MG63 (cell line): ENCODE measurements around the gene PNPT1. TPM values are rescaled to one million over a fixed set of nuclear protein-coding genes. Genes with fewer than 3 reads are reported as not detected.
"Not testable (repeated sequence)": the region's sequence is repeated elsewhere in the genome, so short reads cannot be mapped to it uniquely, and the experiment has no call there.

ENCODE experiments used
- DNase-seq: peaks from one replicate; pipeline ENCODE4 v3.0.0-alpha.2; 2020
- H3K27me3 ChIP-seq: fragments of 250-450 bp; sonication (Bioruptor Pico); 2 replicates; pipeline ENCODE4 v1.5.1; 2020; ENCODE audit warnings: mild to moderate bottlenecking, moderate library complexity
- H3K36me3 ChIP-seq: fragments of 250-450 bp; sonication (Bioruptor Pico); 2 replicates; pipeline ENCODE4 v1.5.1; 2020; ENCODE audit warnings: mild to moderate bottlenecking, moderate library complexity
- H3K4me3 ChIP-seq: fragments of 250-450 bp; sonication (Bioruptor Pico); 2 replicates; pipeline ENCODE4 v1.5.1; 2020; ENCODE audit warnings: mild to moderate bottlenecking, moderate library complexity
- H3K9me3 ChIP-seq: fragments of 250-450 bp; sonication (Bioruptor Pico); 2 replicates; pipeline ENCODE4 v1.5.1; 2020; ENCODE audit warnings: mild to moderate bottlenecking, moderate library complexity
- total RNA-seq: library from RNA; depleted of rRNA; stranded (reverse); fragments of >200 nt; shearing (Covaris generic); gene quantifications from 2 replicates; pipeline ENCODE4 v1.2.3, GENCODE V29; 2014; ENCODE audit warnings: low replicate concordance

Gene PNPT1
- total RNA-seq, 1 experiment from 2014 or later, result 32.7 TPM

DNA sequence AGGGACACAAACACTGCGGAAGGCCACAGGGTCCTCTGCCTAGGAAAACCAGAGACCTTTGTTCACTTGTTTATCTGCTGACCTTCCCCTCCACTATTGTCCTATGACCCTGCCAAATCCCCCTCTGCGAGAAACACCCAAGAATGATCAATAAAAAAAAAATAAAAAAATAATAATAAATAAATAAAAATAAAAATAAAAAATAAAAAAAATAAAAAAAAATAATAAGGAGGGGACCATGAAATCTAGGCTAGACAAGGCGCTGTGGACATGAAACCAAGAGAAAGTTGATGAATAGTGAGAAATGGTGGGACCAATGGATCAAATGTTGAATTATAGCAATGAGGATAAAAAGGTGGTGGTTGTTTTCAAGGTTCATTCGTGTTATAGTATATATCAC is 12.6 kb upstream of the PNPT1 start:
- H3K4me3 ChIP-seq, H3K9me3 ChIP-seq, H3K27me3 ChIP-seq, DNase-seq, H3K36me3 ChIP-seq: not testable (repeated sequence)

DNA sequence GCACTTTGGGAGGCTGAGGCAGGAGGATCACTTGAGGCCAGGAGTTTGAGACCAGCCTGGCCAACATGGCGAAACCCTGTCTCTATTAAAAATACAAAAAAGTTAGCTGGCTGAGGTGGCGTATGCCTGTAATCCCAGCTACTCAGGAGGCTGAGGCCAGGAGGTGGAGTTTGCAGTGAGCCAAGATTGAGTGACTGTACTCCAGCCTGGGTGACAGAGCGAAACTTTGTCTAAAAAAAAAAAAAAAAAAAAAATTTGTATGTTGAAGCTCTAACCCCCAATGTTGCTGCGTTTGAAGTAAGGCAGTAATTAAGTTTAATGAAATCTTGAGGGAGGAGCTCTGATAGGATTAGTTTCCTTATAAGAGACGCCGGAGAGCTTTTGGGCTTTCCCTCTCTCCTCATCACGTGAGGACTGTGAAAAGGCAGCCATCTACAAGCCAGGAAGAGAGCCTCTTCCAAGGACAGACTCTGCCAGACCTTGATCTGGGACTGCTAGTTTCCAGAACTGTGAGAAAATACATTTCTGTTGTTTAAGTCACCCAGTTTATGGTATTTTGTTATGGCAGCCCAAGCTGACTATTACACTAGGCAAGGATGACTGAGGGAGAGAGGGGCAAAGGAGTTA is 11.5 kb upstream of the PNPT1 start:
- DNase-seq, result no peak
- no peaks in the 10 kb centered on the region for H3K36me3 ChIP-seq
- no peaks in the 10 kb centered on the region for H3K9me3 ChIP-seq
- no peak overlapping the region for H3K4me3 ChIP-seq
- no peaks in the 10 kb centered on the region for H3K27me3 ChIP-seq

DNA sequence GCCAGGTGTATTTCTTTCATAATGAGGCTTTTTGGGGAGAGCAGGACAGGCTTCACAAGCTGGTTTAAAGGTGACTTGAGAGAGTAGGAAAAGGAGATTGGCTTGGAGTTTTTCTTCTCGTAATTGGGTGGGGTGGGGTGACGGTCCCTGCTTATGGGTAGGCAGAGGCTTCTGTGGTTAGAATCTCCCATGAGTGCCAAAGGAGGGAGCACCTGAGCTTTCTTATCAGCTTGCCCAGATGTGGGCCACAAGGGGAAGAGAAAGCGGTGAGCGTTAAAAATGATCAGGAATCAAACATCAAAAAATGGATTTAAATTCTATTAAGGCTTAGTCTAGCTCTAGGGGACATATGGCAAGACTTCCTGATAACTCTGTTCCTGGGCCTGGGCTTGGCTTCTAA is 9.7 kb upstream of the PNPT1 start:
- no peaks in the 10 kb centered on the region for H3K9me3 ChIP-seq
- no peaks in the 10 kb centered on the region for H3K27me3 ChIP-seq
- DNase-seq, result no peak
- H3K4me3 ChIP-seq, result no peak overlapping the region
- no peaks in the 10 kb centered on the region for H3K36me3 ChIP-seq

DNA sequence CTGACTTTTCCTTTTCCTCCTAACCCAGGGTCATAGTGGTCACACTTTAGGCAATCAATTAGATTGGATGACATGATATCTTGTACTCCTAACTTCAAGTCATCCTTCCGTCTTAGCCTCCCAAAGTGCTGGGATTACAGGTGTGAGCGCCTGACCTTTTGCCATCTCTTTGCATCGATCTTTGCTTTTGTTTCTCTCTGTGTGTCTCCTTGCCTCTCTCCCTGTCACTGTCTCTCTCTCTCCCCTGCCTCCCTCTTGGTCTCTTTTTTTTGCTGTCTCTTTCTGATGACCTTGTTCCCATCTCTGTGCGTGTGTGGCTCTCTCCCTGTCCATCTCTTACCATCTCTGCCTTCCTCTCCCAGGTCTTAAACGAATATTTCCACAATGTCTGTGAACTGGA is 904 bp downstream of the PNPT1 start:
- H3K27me3 ChIP-seq, DNase-seq, H3K9me3 ChIP-seq: not testable (repeated sequence)
- Histone ChIP-seq H3K4me3 (peak overlapping the region; percentile 87), H3K36me3 (peaks cover 11% of the 10 kb centered on the region; the same call in 1 of the 2 replicates)

DNA sequence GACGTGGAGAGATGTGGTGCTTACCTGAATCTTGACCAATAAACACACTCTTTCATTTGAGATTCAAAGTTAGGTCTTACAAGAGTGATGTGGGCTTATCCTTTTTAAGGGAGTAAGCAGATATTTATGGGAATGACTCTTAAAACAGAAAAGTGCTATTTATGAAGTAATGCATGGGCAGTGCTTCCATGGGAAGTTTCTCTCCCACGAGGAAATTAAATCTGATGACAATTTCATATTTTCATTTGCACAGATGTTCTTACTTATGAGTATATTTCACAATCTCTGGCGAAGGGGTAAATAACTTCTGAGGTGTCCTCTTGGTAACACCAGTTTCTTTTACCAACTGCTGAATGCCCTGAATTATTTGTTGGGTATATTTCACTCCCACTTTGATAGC is 21.0 kb downstream of the PNPT1 start:
- H3K36me3 ChIP-seq, result peaks cover 50% of the 10 kb centered on the region

DNA sequence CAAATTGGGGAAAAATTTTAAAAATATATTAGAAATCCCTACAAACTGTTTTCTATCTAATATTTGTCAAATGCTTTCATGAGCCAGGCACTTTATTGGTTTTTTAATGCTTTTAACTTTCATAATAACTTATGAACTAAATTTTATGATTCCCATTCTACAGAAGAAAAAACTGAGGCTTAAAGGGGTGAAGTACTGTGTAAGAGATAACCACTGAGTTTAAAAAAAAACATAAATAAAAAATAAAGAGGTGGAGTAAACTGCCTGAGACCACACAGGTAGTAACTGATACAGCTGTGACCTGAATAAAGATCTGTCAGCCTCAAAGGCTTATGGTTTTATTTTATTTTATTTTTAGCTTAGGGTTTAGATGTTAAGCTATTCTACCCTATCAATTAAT is 24.7 kb downstream of the PNPT1 start:
- Histone ChIP-seq H3K36me3 (peaks cover 52% of the 10 kb centered on the region), H3K27me3 (no peaks in the 10 kb centered on the region), H3K4me3 (no peak overlapping the region), H3K9me3 (no peaks in the 10 kb centered on the region)
- DNase-seq, result no peak

More for the DNA sequence above, 21.0 kb downstream of the PNPT1 start:
- no peak for DNase-seq
- no peak overlapping the region for H3K4me3 ChIP-seq
- no peaks in the 10 kb centered on the region for H3K27me3 ChIP-seq
- H3K9me3 ChIP-seq, result no peaks in the 10 kb centered on the region

DNA sequence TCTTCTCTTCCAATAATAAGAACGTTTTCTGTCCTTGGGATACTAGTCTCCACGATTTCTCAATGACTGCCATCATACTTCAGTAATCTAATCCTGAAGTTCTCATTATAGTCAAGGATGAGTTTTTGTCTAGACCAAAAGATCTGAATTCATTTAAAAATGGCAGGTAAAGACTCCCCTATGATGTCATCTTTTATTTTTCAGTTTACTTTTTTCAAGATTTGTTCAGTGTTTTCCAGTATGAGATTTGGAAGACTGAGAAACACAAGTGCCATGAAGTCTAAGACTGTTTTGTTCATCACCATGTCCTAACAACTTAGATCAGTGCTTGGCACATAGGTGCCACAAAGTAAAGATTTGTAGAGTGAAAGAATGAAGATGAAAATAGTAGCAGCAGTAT is 40.4 kb downstream of the PNPT1 start:
- peaks cover 48% of the 10 kb centered on the region for H3K36me3 ChIP-seq
- no peak for DNase-seq
- no peaks in the 10 kb centered on the region for H3K9me3 ChIP-seq
- H3K4me3 ChIP-seq, result no peak overlapping the region
- H3K27me3 ChIP-seq, result no peaks in the 10 kb centered on the region

DNA sequence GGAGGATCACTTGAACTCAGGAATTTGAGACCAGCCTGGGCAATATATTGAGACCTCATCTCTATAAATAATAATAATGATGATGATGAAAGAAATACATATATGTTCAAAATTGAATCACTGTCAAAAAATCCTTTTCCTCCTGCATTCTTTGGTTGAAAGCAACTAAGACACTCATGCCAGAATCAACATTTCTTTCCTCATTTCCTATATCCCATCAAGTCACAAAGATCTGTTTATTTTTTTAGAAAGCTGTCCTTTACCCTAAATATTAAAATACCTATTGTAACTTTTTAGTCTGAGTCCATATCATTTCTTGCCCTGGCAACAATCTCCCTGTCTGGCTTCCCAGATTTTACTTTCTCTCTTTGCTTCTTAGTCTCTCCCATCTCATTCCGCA is 44.4 kb downstream of the PNPT1 start:
- peaks cover 54% of the 10 kb centered on the region for H3K36me3 ChIP-seq
- no peak for DNase-seq
- no peak overlapping the region for H3K4me3 ChIP-seq
- H3K27me3 ChIP-seq, result no peaks in the 10 kb centered on the region
- H3K9me3 ChIP-seq, result no peaks in the 10 kb centered on the region

DNA sequence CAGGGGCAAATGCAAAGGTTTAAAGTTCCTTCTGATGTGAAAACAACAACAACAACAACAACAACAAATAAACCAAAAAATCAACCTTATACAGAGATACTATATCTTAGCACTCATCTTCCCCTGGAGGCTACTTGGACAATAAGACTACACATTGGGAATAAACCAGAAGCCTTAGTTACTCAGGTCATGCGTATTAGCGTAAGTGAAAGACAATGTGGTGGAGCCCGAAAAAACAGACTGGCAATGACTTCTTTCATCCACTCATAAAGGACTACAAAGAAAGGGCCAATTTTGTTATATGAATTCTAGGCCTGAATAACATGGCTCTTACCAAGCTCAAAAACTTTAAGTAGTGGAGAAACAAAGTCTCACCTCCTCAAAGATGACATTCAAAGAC is 56.8 kb downstream of the PNPT1 start:
- Histone ChIP-seq H3K4me3 (no peak overlapping the region), H3K9me3 (no peaks in the 10 kb centered on the region), H3K36me3 (peaks cover 55% of the 10 kb centered on the region), H3K27me3 (no peaks in the 10 kb centered on the region)
- no peak for DNase-seq

DNA sequence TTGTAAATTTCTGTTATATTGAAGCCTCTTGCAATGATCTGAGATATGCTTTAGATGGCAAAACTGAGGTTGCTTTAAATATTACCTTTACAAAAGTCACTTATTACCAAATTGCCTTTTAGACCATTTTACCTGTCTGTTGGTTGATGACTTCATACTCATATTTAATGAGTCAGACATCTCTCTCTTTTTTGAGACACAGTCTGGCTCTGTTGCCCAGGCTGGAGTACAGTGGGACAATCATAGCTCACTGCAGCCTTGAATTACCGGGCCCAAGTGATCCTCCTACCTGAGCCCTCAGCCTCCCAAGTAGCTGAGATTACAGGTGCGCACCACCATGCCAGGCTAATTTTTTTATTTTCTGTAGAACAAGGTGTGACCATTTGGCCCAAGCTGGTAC is 64.7 kb downstream of the PNPT1 start:
- peaks cover 11% of the 10 kb centered on the region for H3K36me3 ChIP-seq
- H3K4me3 ChIP-seq, result no peak overlapping the region
- DNase-seq, result no peak
- H3K9me3 ChIP-seq, result no peaks in the 10 kb centered on the region
- no peaks in the 10 kb centered on the region for H3K27me3 ChIP-seq

DNA sequence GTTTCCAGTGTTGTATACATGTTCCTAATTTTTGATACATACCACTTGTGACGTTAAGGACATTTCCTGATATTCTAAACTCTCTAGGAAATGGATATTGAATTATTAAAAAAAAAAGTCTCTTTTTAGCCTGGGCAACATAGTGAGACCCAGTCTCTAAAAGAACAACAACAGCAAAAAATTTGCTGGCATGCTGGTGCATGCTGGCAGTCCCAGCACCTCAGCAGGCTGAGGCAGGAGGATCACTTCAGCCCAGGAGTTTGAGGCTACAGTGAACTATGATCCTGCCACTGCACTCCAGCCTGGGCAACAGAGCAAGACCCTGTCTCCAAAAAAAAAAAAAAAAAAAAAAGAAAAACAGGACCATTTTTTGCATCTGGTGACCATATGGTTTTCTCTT is 65.7 kb downstream of the PNPT1 start:
- DNase-seq, result no peak
- Histone ChIP-seq H3K4me3 (no peak overlapping the region), H3K9me3 (no peaks in the 10 kb centered on the region), H3K36me3 (peaks cover 7% of the 10 kb centered on the region), H3K27me3 (no peaks in the 10 kb centered on the region)

DNA sequence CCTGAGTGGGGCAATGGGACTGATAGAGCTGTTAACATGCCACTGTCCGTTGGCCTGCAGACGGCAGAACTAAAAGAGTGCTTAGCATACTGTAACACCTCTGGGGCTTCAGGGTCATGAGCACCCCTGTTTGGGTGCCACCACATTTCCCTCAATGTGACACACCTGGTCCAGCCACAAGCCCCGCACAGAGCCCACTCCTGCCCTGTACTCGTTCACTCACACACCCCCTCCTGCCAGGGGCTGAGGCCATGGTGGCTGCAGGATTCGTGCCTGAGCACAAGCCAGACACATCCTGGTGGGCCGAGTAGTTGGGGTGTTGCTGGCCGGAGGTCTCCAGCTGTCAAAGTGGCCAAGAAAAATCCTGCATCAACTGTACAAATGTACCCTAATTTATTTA is 71.8 kb downstream of the PNPT1 start:
- H3K36me3 ChIP-seq, result peaks cover 3% of the 10 kb centered on the region; the same call in 1 of the 2 replicates
- no peaks in the 10 kb centered on the region for H3K27me3 ChIP-seq
- H3K9me3 ChIP-seq, result no peaks in the 10 kb centered on the region
- no peak overlapping the region for H3K4me3 ChIP-seq
- DNase-seq, result no peak

DNA sequence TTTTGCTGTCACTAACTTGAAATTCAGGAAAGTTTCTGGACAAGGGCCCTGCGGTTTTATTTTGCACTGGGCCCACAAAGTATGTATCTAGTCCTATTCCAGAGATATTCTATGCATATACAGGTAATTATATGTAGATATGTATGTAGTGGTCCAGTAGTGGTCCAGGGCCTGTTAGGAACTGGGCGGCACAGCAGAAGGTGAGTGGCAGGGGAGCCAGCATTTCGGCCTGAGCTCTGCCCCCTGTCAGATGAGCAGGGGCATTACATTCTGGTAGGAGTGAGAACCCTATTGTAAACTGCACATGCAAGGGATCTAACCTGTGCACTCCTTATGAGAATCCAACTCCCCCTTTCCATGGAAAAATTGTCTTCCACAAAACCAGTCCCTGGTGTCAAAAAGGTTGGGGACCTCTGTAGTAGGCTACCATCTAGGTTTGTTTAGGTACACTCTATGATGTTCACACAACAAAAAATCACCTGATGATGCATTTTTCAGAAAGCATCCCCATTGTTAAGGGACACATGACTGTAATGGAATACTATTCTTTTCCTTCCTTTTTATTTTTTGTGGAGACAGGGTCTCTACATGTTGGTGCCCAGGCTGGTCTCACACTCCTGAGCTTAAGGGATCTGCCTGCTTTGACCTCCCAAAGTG is 73.4 kb downstream of the PNPT1 start:
- Histone ChIP-seq H3K9me3 (no peaks in the 10 kb centered on the region), H3K4me3 (no peak overlapping the region), H3K36me3 (peaks cover 5% of the 10 kb centered on the region), H3K27me3 (no peaks in the 10 kb centered on the region)
- peak; percentile 6 for DNase-seq

DNA sequence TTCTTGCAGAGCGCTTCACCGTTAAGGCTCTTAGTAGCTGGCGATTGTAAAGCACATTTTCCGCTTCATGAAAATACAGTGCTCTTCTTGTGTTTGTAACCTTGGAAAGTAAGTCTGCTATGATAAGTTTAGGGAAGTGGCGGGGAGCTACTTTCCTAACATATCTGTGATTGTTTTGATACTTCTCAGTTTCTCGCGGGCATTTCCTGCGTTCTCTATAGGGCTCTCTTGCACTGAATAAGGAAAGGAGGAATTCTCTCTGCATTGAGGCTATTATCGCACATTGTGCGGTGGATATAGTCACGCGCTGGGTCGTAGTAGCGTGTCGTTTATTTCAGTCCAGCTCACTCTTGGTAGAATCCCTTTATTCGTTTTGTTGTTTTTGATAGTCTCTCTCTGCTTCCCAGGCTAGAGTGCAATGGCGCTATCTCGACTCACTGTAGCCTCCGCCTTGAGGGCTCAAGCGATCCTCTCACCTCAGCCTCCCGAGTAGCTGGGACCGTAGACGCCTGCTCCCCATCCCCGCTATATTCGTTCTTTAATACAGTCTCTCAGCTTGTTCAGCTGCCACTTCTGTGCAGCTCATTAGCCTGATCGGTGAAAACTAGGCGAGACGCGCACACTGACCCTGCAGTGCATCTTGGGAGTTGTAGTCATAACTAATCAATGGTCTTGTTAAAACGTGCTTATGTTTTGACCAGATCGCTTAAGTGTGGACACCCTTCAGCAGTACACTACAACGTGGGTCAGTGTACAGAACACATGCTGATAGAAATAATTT is 75.2 kb downstream of the PNPT1 start:
- Histone ChIP-seq H3K27me3 (no peaks in the 10 kb centered on the region), H3K36me3 (peaks cover 20% of the 10 kb centered on the region), H3K4me3 (peak overlapping the region; percentile 88), H3K9me3 (no peaks in the 10 kb centered on the region)
- DNase-seq, result peak; percentile 42

DNA sequence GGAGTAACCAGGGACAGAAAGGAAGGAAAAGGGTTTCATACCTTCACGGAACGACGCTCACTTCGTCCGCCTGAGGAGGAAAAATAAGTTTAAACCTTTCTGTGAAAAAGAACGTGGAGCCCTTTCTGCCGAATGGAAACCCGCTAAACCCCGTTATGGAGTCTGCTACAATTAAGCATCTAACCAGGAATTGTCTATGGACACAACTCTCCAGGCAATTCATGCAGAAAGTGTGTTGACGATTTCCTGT is 75.7 kb downstream of the PNPT1 start:
- Histone ChIP-seq H3K4me3 (peak overlapping the region; percentile 88), H3K9me3 (no peaks in the 10 kb centered on the region), H3K27me3 (no peaks in the 10 kb centered on the region), H3K36me3 (peaks cover 25% of the 10 kb centered on the region)
- DNase-seq, result no peak

DNA sequence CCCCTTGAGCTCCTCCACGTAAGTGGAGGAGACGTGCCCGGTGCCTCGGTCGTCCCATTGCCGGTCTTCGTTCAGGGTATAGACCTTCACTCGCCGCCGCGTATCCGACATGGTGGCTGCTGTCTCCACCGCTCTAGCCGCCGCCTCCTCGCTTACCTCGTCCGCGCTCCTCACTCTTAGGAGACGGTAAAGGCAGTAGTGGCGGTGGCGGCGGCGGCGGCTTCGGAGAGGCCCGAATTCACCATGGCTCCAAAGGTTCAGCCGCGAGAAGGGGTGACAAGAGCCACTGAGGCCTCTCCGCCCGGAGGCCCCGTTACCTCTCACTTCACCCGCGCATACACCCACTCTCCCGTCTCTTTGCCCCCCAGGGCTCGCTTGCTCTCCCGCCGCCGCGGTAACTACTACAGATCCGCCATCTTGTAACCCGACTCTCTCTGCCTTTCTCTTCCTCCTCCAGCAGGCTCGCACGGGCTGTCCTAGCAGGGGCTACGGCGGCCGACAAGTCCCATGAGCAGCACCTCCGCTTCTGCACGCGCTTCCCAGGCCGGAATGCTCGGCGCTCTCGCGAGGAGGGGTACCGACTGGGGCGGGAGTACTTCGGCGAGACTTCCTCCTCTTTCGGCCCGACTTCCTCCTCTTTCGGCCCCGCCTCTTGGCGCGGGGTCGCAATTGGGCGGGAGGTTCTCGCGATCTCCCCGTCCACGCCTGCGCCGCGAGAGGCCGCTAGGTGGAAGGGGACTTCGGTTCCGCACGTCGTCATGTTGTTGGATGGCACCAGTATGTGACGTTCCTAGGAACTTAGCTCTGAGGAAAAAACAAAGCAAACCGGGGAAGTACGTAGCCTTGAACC is 76.2 kb downstream of the PNPT1 start, which contains the start of gene PPP4R3B:
TSS of gene PPP4R3B (minus strand) at position 448 of the 850 bp plus-strand sequence. CDS start at position 111, 337 bp downstream.
- H3K36me3 ChIP-seq, result peaks cover 29% of the 10 kb centered on the region
- H3K9me3 ChIP-seq, result no peaks in the 10 kb centered on the region
- H3K4me3 ChIP-seq, result peak within 1 kb of the TSS; percentile 88
- H3K27me3 ChIP-seq, result no peaks in the 10 kb centered on the region
- peak; percentile 100 for DNase-seq
